ENCODE data around the gene MAP1B.

GRCh38 chr5:72214168-72214567, 106.9 kb downstream of the MAP1B start:
- no peak for TF ChIP-seq CTCF (IDR thresholded peaks at IDR 0.05 in 4 of 5, conservative IDR thresholded peaks at IDR 0.05 in 1 of 5)
- TF ChIP-seq POLR2A (IDR thresholded peaks at IDR 0.05): no peak
